Hematopoietic multipotent progenitor cell treated with erythropoietin and hydrocortisone succinate and interleukin-3 and kit ligand, for 8 days (in vitro differentiated cells): Measurements from ENCODE around the gene SLC25A27.

Source experiments
- DNase-seq: peaks from one replicate; pipeline ENCODE4 v3.0.0-alpha.2; 2015

The SLC25A27 gene

DNA sequence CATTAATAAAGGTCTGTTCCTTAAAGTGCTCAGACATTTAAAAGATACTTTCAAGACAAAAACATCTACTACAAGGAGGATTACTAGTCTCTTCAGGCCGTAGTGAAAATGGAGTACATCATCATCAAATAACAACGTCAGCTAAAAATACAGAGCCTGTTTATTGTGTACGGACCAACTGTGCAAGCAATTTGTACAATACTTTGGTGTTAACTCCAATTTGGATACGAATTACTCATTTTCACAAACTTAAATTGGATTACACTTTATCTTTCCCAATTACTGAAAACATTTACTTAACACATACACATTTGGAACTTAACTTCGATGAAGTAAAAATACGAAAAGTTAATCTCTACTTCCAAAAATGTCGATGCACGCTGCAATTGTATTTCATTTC is 959 bp upstream of the SLC25A27 start:
- no peak for DNase-seq

DNA sequence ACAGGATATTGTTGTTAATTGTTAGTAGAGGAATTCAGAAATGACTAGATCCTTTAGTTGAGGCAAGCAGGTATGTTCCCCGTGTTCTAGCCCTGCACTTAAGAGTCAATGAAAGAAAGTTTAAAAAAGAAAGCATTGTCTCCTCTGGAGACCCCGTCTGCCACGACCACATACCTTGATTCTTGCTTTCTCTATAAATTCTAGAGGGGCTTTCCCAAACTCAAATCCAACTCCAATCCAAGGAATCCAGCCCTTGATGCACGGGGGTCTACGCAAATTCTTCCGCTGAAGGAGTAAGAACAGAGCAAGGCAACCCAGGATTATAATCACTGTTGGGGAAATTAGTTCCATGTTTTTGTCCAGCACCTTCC is 558 bp upstream of the SLC25A27 start:
- no peak for DNase-seq

DNA sequence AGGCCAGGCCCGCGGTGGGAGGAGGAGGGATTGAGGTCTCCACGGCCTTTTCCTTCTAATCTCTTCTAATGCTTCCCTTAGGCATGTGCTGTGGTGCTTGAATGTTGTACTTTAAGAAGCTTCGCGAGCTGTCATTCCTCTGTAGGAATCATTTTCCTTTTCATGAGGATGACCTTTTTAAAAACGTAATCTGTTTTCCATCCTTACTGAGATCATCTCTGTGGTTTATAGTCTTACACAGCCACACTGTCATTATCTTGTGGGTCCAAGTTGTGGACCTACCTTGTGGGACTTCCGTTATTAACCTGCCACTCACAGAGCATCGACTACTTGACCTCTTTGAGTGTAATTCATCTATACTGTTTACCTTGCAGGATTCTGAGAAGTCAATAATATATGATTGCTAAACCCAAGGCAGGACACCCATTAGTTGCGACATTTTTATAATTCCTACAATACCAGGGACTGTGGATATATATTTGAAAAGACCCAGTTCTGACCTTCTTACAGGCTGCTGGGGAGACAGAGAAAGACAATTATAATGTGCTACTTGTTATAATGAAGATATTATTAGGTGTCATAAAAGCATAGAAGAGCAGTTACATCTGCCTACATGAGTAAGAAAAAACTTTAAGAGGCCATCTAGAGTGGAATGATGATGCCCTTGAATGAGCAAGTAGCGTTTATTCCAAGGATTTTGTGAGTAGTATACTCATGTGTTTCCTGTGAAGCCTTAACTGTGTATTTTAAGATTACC is 842 bp downstream of the SLC25A27 start:
- no peak for DNase-seq

DNA sequence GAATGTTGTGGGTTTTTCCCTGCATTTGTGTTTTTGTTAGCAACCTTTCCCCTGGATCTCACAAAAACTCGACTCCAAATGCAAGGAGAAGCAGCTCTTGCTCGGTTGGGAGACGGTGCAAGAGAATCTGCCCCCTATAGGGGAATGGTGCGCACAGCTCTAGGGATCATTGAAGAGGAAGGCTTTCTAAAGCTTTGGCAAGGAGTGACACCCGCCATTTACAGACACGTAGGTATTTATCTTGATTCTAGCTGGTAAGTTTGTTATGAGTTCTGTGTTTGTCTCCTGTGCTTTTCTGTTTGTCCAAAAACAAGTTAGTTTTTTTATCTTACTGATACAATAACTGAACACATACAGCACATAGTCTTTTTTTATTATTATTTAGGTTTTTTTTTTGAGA is 3.0 kb downstream of the SLC25A27 start:
- DNase-seq, result peak; percentile 30

DNA sequence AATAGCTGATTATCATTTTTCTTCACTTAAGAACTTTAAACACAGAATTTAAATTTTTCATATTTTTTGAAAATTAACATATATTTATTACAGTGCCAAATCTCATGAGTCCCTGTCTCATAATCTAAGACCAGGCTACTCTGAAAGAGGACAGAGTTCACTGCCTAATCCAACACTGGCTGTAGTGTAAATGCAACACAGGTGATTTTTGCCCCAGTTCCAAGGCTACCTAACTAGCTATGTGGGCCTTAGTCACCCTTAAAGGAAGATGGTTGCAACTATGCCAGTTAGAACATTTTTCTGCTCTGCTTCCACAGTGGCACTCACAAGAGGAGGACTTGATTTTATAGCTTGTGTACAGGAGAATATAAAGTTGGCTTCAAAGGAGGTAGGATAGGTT is 4.9 kb downstream of the SLC25A27 start:
- no peak for DNase-seq

DNA sequence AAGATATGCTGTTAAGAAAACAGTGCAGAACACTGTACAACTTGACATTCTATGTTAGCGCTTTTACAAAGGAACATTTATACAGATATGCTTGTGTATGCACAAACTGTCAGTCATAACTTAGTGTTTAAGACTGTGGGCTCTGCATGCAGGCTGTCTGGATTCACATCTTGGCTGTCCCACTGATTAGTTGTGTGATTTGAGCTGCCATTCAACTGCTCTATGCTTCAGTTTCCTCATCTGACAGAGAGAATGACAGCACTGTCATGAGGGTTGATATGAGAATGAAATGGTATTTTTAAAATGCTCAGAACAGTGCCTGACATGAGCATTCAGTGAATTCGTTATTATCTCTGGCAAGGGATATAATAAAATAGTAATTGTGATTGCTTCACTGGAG is 8.7 kb downstream of the SLC25A27 start:
- DNase-seq, result no peak

DNA sequence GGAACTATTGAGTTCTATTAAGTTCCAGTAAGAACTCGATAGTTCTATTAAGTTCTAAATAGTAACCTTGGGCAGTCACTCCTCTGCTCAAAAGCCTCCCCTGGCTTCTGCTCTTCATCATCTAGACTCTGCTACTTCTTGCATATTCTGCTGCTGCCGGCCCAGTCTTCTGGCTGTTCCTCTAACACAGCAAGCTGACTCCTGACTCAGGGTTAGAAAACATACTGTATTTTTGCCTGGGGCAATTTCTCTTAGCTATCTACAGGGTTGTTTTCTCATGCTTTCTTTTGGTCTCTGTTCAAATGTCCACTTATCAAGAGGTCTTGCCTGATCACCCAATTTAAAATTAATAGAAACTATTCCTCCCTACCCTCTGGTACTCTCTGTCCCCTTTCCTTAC is 14.6 kb downstream of the SLC25A27 start:
- DNase-seq, result no peak

DNA sequence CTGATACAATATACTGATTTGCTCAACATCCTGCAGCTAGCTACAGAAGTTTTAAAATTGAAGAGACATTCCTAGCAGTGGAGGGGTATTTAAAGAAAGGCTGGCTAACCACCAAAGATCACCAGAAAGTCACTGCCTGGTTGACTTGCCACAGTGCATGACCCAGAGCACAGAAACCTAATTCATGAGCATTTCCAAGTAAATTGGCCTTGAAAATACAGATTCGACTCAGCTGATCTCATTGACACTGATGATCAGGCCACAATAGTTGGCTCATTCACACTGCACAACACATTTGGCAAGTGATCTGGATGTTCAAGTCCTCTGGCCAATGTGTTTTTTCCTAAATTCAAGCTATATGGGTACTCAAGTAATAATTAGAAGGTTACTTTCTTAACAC is 21.6 kb downstream of the SLC25A27 start:
- no peak for DNase-seq

DNA sequence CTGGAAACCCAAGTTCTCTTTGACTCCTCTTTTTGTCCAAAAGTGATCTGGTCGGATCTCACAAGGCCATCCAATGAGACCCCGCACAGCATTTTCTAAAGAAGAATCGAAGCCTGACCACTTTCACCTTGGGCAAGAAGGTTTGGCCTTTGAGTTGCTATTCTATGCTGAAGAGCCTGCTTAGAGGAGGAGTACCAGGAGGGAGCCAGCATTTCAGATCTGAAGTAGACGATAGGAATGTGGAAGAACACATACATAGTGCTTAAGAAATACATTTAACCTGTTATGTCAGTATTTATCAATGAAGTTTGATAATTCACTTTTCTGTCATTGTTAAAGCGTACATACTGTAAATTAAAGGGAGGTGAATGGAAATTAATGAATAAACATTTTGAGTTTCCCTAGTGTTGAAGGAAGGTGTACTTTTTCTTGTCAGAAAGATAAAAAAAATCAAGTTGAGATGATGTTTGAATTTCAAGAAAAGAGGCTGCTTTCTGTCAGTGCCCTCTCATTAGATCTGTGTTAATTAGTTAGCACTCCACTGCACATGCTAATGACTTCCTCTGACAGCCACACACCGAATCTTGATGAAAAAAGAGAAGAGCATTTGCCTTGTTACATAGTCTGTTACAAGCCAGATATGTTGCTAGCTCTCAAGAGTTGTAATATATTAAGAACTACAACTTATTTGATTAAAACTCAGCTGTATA is 24.0 kb downstream of the SLC25A27 start:
- no peak for DNase-seq

DNA sequence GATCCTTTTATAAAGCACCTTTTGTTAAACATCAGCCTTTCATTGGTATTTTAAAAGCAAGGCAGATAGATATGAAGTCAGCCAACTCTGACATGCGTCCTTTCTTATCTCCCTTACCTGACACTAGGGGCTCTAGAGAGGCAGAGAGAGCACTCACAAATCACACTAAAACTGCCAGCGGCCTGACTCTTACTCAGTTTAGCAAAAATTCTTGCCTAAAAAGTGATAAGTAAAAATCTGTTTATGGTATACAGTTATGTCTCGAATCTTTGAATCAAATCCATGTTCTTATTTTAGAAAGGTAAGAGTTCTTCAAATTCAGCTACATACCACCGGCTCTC is 24.5 kb downstream of the SLC25A27 start:
- DNase-seq, result no peak

DNA sequence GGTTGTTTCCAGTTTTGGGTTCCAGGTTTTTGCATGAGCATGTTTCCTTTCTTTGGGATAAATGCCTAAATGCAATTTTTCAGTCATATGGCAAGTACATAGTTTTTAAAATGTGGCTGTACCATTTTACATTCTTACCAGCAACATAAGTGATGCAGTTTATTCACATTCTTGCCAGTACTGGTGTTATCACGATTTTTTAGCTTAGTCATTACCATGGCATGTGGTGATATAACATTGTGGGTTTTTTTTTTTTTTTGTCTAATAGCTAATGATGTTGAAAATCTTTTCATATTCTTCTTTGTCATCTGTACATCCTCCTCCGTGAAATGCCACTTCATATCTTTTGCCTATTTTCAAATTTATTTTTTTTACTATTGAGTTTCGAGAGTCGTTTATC is 32.0 kb downstream of the SLC25A27 start:
- peak; percentile 45 for DNase-seq

DNA sequence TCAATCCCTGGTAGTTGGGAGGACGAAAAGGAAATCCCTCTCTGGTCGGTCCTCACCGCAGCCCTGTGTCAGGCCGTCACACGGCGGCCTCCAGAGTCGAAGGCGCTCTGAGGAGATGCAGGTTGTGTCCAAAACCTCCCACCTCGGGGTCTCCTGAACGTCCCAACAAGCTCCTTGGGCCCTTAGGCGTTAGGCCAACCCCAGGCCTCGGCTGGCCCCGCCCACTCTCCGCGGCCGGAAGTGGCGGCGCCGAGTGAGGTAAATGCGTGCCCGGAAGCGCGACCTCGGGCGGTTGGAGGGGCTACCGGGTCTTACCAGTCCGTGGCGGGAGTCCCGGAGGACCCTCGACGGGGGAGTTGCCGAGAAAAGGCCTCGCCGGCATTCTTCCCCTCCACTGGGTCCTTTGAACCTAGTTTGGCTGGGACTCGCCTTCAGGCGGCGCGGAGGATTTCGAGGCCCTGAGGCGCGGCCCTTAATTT is 34.9 kb downstream of the SLC25A27 start, which contains the start of gene TDRD6:
Gene TDRD6, plus strand, starts transcription at position 267 of the 479 bp plus-strand sequence. CDS start 244 bp downstream, outside the sequence.
- DNase-seq, result no peak

DNA sequence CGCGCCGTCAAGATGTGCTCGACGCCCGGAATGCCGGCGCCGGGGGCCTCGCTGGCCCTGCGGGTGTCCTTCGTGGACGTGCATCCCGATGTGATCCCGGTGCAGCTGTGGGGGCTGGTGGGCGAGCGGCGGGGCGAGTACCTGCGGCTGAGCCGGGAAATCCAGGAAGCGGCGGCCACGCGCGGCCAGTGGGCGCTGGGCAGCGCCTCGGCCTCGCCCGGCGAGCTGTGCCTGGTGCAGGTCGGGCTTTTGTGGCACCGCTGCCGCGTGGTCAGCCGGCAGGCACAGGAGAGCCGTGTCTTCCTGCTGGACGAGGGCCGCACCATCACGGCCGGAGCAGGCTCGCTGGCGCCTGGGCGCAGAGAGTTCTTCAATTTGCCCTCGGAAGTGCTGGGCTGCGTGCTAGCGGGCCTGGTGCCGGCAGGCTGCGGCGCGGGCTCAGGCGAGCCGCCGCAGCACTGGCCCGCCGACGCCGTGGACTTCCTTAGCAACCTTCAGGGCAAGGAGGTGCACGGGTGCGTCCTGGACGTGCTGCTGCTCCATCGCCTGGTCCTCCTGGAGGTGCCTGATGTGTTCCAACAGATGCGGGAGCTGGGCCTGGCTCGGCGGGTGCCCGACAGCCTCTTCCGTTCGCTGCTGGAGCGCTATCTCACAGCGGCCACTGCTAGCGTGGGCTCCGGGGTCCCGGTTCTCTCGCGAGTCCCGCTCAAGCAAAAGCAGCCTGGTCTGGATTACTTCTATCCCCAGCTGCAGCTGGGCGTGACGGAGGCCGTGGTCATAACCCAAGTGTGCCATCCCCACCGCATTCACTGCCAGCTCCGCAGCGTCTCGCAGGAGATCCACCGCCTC is 35.6 kb downstream of the SLC25A27 start:
- DNase-seq, result no peak

DNA sequence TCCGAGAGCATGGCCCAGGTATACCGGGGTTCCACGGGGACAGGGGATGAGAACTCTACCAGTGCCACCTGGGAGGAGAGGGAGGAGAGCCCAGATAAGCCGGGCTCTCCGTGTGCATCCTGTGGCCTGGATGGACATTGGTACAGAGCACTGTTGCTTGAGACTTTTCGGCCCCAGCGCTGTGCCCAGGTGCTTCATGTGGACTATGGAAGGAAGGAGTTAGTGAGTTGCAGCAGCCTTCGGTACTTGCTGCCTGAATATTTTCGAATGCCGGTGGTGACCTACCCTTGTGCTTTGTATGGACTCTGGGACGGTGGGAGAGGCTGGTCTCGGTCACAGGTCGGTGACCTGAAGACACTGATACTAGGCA is 36.2 kb downstream of the SLC25A27 start:
- DNase-seq, result no peak

DNA sequence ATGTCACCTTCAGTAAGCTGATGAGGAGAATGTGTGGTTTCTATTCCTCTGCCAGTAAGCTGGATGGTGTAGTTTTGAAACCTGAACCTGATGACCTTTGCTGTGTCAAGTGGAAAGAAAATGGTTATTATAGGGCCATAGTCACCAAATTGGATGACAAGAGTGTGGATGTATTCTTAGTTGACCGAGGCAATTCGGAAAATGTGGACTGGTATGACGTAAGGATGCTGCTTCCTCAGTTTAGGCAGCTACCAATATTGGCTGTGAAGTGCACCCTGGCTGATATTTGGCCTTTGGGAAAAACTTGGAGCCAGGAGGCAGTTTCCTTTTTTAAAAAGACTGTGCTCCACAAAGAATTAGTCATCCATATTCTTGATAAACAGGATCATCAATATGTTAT is 36.9 kb downstream of the SLC25A27 start:
- no peak for DNase-seq

DNA sequence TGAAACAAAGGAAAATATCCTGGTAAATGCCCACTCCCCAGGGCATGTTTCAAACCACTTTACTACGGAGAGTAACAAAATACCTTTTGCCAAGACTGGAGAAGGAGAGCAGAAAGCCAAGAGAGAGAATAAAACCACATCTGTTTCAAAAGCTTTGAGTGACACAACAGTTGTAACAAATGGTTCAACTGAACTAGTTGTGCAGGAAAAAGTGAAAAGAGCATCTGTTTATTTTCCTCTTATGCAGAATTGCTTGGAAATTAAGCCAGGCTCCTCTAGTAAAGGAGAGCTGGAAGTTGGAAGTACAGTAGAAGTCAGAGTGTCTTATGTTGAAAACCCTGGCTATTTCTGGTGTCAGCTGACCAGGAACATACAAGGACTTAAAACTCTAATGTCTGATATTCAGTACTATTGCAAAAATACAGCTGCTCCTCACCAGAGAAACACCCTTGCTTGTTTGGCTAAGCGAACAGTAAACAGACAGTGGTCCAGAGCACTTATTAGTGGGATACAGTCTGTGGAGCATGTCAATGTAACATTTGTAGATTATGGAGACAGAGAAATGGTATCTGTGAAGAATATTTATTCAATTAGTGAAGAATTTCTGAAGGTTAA is 37.5 kb downstream of the SLC25A27 start:
- no peak for DNase-seq

DNA sequence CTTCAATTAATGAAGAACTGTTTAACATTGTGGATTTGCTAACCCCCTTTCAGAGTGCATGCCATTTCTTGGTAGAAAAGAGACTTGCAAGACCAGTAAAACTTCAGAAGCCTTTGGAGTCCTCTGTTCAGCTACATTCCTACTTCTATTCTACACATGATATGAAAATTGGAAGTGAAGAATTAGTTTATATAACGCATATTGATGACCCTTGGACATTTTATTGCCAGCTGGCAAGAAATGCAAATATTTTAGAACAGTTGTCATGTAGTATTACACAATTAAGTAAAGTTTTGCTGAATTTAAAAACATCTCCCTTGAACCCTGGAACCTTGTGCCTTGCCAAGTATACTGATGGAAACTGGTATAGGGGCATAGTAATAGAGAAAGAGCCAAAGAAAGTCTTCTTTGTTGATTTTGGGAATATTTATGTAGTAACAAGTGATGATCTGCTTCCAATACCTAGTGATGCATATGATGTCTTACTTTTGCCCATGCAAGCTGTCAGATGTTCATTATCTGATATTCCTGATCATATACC is 38.2 kb downstream of the SLC25A27 start:
- no peak for DNase-seq

DNA sequence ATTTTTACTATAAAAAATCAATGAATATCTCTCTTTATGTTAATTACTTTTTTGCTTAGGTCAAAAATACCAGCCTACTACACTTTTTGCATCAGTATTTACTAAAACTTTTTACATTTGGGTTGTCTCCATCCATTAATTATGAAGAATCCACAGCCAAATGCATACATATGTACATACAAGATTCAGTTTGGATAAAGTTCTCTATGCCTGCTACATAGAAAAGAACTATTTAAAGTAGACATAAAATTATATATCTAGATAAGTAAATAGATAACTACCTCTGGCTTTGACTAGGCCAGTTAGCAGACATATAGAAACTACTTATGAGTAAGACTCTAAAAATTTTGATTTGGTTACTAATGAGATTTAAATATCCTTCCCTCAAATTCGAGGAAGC is 47.2 kb downstream of the SLC25A27 start:
- no peak for DNase-seq

DNA sequence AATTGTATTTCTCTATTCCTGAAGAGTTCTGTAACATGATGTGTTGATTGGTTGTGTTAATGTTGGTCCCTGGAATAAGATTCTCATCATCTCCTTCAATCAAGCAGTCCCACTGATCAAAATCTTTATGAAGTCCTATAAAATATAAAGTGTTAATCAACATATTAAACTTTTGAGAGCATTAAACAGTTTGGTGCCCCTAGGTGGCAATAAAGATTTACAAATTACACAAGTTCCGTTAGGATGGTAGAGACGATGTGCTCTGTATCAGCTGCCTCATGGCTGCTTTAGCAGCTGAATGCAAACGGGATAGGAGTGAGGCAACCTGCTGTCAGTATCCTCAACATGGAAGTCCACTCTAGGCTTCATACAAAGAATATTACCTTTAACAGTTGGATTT is 51.8 kb downstream of the SLC25A27 start:
- DNase-seq, result peak; percentile 29

DNA sequence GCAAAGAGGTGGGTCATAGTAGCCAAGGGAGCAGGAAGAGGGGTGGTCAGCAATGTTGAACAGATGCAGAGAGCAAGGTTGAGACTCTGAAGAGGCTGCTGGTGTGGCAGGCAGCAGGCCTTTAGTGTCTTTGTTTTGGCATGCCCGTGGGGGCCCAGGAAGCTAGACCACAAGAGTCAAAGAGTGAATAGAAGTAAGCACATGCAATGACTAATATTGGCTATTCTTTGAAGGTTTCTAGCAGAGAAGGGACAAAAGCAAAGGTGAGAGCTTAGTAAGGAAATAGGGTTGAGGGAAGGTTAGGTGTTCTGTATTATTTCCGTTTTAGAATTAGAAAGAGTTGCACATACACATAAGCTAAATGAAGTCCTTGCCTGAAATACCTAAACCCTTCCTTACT is 53.7 kb downstream of the SLC25A27 start:
- no peak for DNase-seq

DNA sequence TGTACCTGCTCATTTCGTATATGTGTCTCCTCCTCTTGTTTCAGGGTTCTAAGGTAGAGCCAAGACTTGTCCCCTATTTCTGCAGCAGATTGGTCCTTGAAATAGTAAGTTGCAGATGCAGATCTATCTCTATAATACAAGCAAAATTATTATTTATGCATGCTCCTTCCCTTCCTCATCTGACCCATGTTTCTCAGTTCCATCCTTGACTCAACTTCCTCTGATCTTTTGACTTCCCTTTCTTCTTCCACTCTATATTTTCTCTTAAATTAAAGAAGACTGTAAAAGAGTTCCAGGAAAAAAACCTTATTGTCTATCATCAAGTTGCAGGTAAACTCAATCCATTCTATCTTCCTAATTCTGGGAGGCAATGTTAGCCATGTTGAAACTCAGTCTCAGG is 58.7 kb downstream of the SLC25A27 start:
- no peak for DNase-seq

DNA sequence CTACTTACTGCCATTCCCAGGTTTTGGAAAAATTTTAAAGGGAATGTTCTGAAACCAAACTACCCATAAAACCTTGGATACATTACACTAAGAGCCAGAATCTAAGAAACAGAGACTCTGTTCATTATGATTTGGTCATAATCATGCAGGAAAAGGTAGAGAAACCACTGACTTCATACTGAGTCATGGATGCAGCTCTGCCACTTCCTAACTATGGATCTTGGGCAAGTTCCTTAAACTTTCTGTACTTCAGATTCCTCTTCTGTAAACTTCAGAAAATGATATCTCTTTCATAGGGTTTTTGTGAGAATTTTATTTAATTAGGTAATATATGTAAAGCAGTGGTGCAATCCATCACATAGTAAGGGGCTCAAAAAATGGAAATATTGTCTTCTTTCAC is 62.4 kb downstream of the SLC25A27 start:
- DNase-seq, result no peak

DNA sequence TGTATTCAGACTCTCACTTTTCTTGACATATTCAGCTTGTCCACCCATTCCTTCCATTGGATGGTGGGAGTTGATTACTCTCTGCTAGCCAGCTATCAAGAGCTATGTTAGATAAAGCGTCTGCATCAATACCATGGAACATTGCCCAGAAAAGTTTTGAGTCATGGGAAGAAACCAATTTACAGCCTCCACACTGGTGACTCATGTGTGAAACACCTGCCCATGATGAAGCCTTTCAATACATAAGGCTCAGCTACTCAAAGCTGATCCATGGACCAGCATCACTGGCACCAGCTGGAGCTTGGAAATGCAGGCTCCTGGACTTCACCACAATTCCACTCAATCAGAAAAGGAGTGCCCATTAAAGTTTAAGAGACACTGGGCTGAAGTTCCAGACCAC is 66.3 kb downstream of the SLC25A27 start:
- DNase-seq, result no peak
